Lower lobe of right lung (tissue), 2 donors: ENCODE data around the gene SGPP1. TPM values are rescaled to one million over a fixed set of nuclear protein-coding genes. Genes with fewer than 3 reads are reported as not detected.
A peak's percentile ranks its signal among the peaks of the same experiment; 100 is the strongest.

Experiments used
- ATAC-seq, 2 donors: fragments of 200-7000 bp; cut with Tn5 transposase; one replicate each; pipeline ENCODE4 v1.9.1; 2020 to 2022; ENCODE audit warnings: mild to moderate bottlenecking in 2 of 2, moderate library complexity in 2 of 2
- DNase-seq: peaks from one replicate; pipeline ENCODE4 v3.0.0-alpha.2; 2020
- H3K27ac ChIP-seq: fragments of 200-600 bp; one replicate; pipeline ENCODE4 v1.8.0; 2022
- H3K27me3 ChIP-seq: fragments of 200-600 bp; one replicate; pipeline ENCODE4 v1.8.0; 2022; ENCODE audit warnings: low read depth
- H3K36me3 ChIP-seq: fragments of 200-600 bp; one replicate; pipeline ENCODE4 v1.8.0; 2022; ENCODE audit warnings: mild to moderate bottlenecking
- H3K4me1 ChIP-seq: fragments of 200-600 bp; one replicate; pipeline ENCODE4 v1.8.0; 2022
- H3K4me3 ChIP-seq: fragments of 200-600 bp; one replicate; pipeline ENCODE4 v1.8.0; 2022; ENCODE audit warnings: mild to moderate bottlenecking
- H3K9me3 ChIP-seq: fragments of 200-600 bp; one replicate; pipeline ENCODE4 v1.8.0; 2022
- intact Hi-C: fragments of 100-400 bp; cut with DNase I; formaldehyde crosslinking; loops from one replicate; pipeline ENCODE4 v1.11.0; 2022
- total RNA-seq: library from RNA; stranded (reverse); fragmentation: NEBNext Ultra II Directional; extraction: Animal tissue kit (Norgen Biotek cat#: 25700); gene quantifications from one replicate; pipeline ENCODE4 v1.2.1, GENCODE V29; 2021
- TF ChIP-seq, protein P1 (sequence below): fragments of 200-600 bp; IDR thresholded peaks from one replicate; pipeline ENCODE4 v1.8.0; 2022; ENCODE audit warnings: antibody characterized with exemption, mild to moderate bottlenecking
- donor health status: DM: no; HTN: yes; CAD: no; lungs with severe emphysema.

The SGPP1 gene
- total RNA-seq, 1 donor from 2014 or later, result 20.8 TPM

DNA sequence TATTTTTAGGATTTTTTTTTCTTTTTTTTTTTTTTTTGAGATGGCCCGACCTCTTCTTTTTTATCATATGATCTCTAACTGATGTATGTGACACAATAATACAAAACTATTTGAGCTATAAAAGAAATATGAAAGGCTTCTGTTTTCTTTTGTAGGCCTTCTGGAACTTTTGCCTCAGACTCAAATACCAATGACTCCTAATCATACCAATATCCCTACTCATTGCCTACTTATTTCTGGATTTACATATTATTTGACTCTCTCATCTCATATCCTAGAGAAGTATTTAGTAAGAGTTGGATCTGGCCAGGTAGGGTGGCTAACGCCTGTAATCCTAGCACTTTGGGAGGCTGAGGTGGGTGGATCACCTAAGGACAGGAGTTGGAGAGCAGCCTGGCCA lies 73.5 kb downstream of the SGPP1 start:
- H3K4me3 ChIP-seq, result no peak overlapping the region
- H3K27me3 ChIP-seq, result no peaks in the 10 kb centered on the region
- H3K27ac ChIP-seq, result no peak overlapping the region
- ATAC-seq, result no peak
- peaks cover 14% of the 10 kb centered on the region for H3K4me1 ChIP-seq
- DNase-seq, result no peak
- TF ChIP-seq, protein P1, sequence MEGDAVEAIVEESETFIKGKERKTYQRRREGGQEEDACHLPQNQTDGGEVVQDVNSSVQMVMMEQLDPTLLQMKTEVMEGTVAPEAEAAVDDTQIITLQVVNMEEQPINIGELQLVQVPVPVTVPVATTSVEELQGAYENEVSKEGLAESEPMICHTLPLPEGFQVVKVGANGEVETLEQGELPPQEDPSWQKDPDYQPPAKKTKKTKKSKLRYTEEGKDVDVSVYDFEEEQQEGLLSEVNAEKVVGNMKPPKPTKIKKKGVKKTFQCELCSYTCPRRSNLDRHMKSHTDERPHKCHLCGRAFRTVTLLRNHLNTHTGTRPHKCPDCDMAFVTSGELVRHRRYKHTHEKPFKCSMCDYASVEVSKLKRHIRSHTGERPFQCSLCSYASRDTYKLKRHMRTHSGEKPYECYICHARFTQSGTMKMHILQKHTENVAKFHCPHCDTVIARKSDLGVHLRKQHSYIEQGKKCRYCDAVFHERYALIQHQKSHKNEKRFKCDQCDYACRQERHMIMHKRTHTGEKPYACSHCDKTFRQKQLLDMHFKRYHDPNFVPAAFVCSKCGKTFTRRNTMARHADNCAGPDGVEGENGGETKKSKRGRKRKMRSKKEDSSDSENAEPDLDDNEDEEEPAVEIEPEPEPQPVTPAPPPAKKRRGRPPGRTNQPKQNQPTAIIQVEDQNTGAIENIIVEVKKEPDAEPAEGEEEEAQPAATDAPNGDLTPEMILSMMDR, result no peak
- H3K9me3 ChIP-seq, result no peaks in the 10 kb centered on the region
- intact Hi-C loops, result no loop called here
- peaks cover 2% of the 10 kb centered on the region for H3K36me3 ChIP-seq

DNA sequence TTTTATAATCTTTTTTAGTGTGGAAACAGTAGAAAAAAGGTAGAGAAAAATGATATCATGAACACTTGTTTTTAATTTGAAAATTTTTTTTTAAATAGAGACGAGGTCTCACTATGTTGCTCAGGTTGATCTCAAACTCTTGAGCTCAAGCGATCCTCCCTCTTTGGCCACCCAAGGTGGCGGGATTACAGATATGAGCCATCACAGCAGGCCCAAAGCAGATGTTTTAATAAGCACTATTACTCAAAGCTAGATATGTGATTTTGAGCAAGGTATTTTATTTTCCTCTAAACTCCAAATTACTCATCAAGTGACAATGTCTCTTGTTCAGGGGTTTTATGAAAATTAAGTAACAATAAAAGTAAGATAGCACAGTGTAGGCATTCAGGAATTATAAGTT lies 75.5 kb downstream of the SGPP1 start:
- no peak overlapping the region for H3K4me3 ChIP-seq
- no peak for ATAC-seq
- H3K9me3 ChIP-seq, result no peaks in the 10 kb centered on the region
- peaks cover 2% of the 10 kb centered on the region for H3K36me3 ChIP-seq
- H3K27me3 ChIP-seq, result no peaks in the 10 kb centered on the region
- intact Hi-C loops, result no loop called here
- H3K4me1 ChIP-seq, result peaks cover 14% of the 10 kb centered on the region
- no peak for DNase-seq
- H3K27ac ChIP-seq, result no peak overlapping the region
- TF ChIP-seq, protein P1, result no peak

DNA sequence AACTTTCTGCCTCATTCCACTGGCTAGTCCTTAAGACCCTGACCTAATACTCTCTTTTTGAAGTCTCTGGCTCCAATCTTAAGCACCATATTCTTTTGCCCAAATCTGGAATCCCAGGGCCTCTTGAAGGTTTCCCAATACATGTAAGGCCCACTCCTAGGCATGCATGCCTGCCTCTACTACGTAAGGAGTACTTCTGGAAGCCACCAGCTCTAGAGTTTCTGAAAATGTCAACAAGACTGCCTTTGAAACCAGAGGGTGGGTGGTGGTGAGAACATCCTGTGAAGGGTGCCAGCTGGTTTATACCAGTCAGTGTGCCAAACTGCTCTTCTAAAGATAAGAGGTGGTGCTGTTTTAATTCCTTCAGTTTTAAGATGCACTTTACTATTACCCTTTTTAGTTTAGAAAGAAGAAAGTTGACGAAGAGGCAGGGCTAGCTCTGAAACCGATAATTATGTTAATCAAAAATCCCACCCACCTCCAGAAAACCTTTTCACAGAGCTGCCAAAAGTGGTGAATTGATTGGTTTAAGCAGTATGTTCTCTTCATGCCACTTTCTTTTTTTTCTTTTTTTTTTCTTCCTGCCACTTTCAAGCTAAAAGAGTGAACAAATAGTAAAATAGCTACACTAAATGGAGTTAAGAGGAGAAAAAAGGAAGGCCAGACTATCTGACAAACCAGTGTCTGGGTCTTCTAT lies 77.5 kb downstream of the SGPP1 start:
- TF ChIP-seq, protein P1, result no peak
- intact Hi-C loops, result no loop called here
- Histone ChIP-seq H3K27ac (peak overlapping the region; percentile 51), H3K27me3 (no peaks in the 10 kb centered on the region), H3K9me3 (no peaks in the 10 kb centered on the region), H3K4me1 (peaks cover 11% of the 10 kb centered on the region), H3K36me3 (peaks cover 2% of the 10 kb centered on the region), H3K4me3 (no peak overlapping the region)
- ATAC-seq (peak; percentile 96 to 99), DNase-seq (peak; percentile 49)

DNA sequence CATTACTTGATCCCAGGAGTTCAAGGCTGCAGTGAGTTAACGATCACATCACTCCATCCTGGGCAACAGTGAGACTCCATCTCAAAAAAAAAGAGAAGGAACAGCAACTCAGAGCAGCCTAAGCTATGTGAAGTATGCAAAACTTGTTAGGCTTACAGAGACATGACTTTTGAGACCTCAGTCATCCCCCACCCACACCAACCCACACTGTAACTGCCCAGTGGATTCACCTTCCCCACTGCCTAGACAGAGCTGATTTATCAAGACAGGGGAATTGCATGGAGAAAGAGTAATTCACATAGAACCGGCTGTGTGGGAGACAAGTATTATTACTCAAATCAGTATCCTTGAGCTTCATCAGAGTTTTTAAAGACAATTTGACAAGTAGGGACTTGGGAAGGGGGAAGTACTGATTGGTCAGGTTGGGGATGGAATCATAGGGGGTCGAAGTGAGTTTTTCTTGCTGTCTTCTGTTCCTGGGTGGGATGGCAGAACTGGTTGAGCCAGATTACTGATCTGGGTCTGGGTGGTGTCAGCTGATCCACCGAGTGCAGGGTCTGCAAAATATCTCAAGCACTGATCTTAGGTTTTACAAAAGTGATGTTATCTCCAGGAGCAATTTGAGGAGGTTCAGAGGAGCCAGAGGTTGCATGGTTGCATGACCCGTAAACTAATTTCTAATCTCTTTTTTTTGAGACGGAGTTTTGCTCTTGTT lies 80.0 kb downstream of the SGPP1 start:
- ATAC-seq, result no peak
- DNase-seq, result no peak
- Histone ChIP-seq H3K27ac (no peak overlapping the region), H3K4me1 (peaks cover 14% of the 10 kb centered on the region), H3K4me3 (no peak overlapping the region), H3K9me3 (no peaks in the 10 kb centered on the region), H3K27me3 (no peaks in the 10 kb centered on the region), H3K36me3 (no peaks in the 10 kb centered on the region)
- TF ChIP-seq, protein P1, result no peak
- intact Hi-C loops, result no loop called here

DNA sequence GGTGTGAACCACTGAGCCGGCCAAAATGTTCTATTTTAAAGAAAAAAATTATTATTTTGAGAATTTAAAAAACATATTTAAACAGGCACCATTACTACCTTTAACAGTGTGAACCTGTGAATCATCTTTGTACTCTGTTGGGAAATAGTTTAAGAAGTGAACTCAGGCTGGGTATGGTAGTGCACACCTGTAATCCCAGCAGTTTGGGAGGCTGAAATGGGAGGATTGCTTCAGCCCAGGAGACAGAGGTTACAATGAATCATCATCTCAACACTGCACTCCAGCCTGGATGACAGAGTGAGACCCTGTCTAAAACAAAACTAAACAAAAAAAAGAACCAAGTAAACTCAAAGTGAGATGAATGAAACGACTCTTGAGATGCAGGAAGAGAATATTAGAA lies 83.1 kb downstream of the SGPP1 start:
- peaks cover 24% of the 10 kb centered on the region for H3K4me1 ChIP-seq
- H3K36me3 ChIP-seq, result no peaks in the 10 kb centered on the region
- no peak overlapping the region for H3K4me3 ChIP-seq
- TF ChIP-seq, protein P1, result no peak
- no peak for ATAC-seq
- H3K27me3 ChIP-seq, result no peaks in the 10 kb centered on the region
- no peak overlapping the region for H3K27ac ChIP-seq
- no peaks in the 10 kb centered on the region for H3K9me3 ChIP-seq
- intact Hi-C loops, result no loop called here
- DNase-seq, result no peak
